ENCODE measurements around the gene TMEM219. TPM values are rescaled to one million over a fixed set of nuclear protein-coding genes. Genes with fewer than 3 reads are reported as not detected.

The TMEM219 gene
- total RNA-seq, 1 donor from 2014 or later = 89.4 TPM

- peaks cover 16% of the 10 kb centered on the region for H3K4me1 Mint-ChIP-seq (ENCODE audit: low read depth)
Observed at GRCh38 chr16:29995911-29996765, 34.3 kb downstream of the TMEM219 start, which contains the start of gene INO80E. INO80E (plus strand) TSS chr16:29996241; CDS start chr16:29996311, 70 bp downstream.

GRCh38 chr16:29996766-29997250 lies 34.9 kb downstream of the TMEM219 start:
- Mint-ChIP-seq H3K4me1 (ENCODE audit: low read depth) (peaks cover 16% of the 10 kb centered on the region), H3K27ac (peak overlapping the region; percentile 98), H3K4me3 (ENCODE audit: low read depth) (peak overlapping the region; percentile 98), H3K27me3 (no peaks in the 10 kb centered on the region), H3K36me3 (ENCODE audit: insufficient read depth) (peaks cover 2% of the 10 kb centered on the region), H3K9me3 (ENCODE audit: low read depth) (no peaks in the 10 kb centered on the region)
- no peak for DNase-seq (ENCODE audit: low spot score, unreplicated experiment)
- no peak for TF ChIP-seq CTCF (IDR thresholded peaks at IDR 0.05; ENCODE audit: unreplicated experiment)

More at GRCh38 chr16:29995911-29996765, 34.3 kb downstream of the TMEM219 start, which contains the start of gene INO80E:
- Mint-ChIP-seq H3K36me3 (ENCODE audit: insufficient read depth) (peaks cover 2% of the 10 kb centered on the region), H3K27ac (peak within 1 kb of the TSS; percentile 98), H3K4me3 (ENCODE audit: low read depth) (peak within 1 kb of the TSS; percentile 98), H3K27me3 (no peaks in the 10 kb centered on the region), H3K9me3 (ENCODE audit: low read depth) (no peaks in the 10 kb centered on the region)
- no peak for TF ChIP-seq CTCF (IDR thresholded peaks at IDR 0.05; ENCODE audit: unreplicated experiment)
- DNase-seq (ENCODE audit: low spot score, unreplicated experiment) = peak; percentile 98

- Mint-ChIP-seq H3K36me3 (ENCODE audit: insufficient read depth) (peaks cover 4% of the 10 kb centered on the region), H3K9me3 (ENCODE audit: low read depth) (no peaks in the 10 kb centered on the region), H3K4me3 (ENCODE audit: low read depth) (no peak overlapping the region), H3K4me1 (ENCODE audit: low read depth) (peaks cover 11% of the 10 kb centered on the region), H3K27ac (no peak overlapping the region), H3K27me3 (no peaks in the 10 kb centered on the region)
- TF ChIP-seq CTCF (IDR thresholded peaks at IDR 0.05; ENCODE audit: unreplicated experiment) = no peak
- DNase-seq (ENCODE audit: low spot score, unreplicated experiment) = no peak
Observed at GRCh38 chr16:29999605-30000004, 37.7 kb downstream of the TMEM219 start.

- no peak for TF ChIP-seq CTCF (IDR thresholded peaks at IDR 0.05; ENCODE audit: unreplicated experiment)
- H3K27me3 Mint-ChIP-seq = no peaks in the 10 kb centered on the region
- H3K4me3 Mint-ChIP-seq (ENCODE audit: low read depth) = no peak overlapping the region
- H3K9me3 Mint-ChIP-seq (ENCODE audit: low read depth) = no peaks in the 10 kb centered on the region
- no peak for DNase-seq (ENCODE audit: low spot score, unreplicated experiment)
- peaks cover 4% of the 10 kb centered on the region for H3K36me3 Mint-ChIP-seq (ENCODE audit: insufficient read depth)
- H3K27ac Mint-ChIP-seq = no peak overlapping the region
- peaks cover 7% of the 10 kb centered on the region for H3K4me1 Mint-ChIP-seq (ENCODE audit: low read depth)
Observed at GRCh38 chr16:30000735-30001631, 39.1 kb downstream of the TMEM219 start.

All from progenitor cell of endocrine pancreas (in vitro differentiated cells).